DND-41 (cell line): Measurements from ENCODE around the gene SLC25A28.

Experiments used
- ATAC-seq: fragments of 200-7000 bp; cut with Tn5 transposase; 3 replicates; pipeline ENCODE4 v1.9.1; 2021; ENCODE audit warnings: low read depth; ENCODE audit not compliant: insufficient read depth
- DNase-seq: peaks from one replicate; pipeline ENCODE4 v3.0.0-alpha.2; 2020
- H2AFZ ChIP-seq: 2 replicates; pipeline ENCODE4 v1.6.0; 2012; ENCODE audit warnings: low read depth, low read length
- H3K27ac ChIP-seq: 2 replicates; pipeline ENCODE4 v1.5.1; 2012; ENCODE audit warnings: low read length, inconsistent platforms
- H3K27me3 ChIP-seq: fragments of 200-600 bp; sonication (generic); 2 replicates; pipeline ENCODE4 v1.6.0; 2012; ENCODE audit warnings: low read length, mild to moderate bottlenecking, inconsistent platforms; ENCODE audit not compliant: insufficient read depth, poor library complexity
- H3K36me3 ChIP-seq: 2 replicates; pipeline ENCODE4 v1.5.1; 2012; ENCODE audit warnings: low read length, inconsistent platforms; ENCODE audit not compliant: insufficient read depth
- H3K4me1 ChIP-seq: 2 replicates; pipeline ENCODE4 v1.5.1; 2012; ENCODE audit warnings: mild to moderate bottlenecking, low read length; ENCODE audit not compliant: insufficient read depth
- H3K4me2 ChIP-seq: 2 replicates; pipeline ENCODE4 v1.6.0; 2012; ENCODE audit warnings: mild to moderate bottlenecking, moderate library complexity, low read length, inconsistent platforms; ENCODE audit not compliant: insufficient read depth
- H3K4me3 ChIP-seq, 2 experiments: fragments of 200-600 bp in 1 of 2; shearing (Covaris generic) in 1 of 2; 2 replicates each; pipeline ENCODE4 v1.5.1; 2012 to 2016; ENCODE audit warnings: inconsistent platforms in 2 of 2, low read length in 2 of 2, mild to moderate bottlenecking in 2 of 2, low read depth in 1 of 2, moderate library complexity in 1 of 2
- H3K79me2 ChIP-seq: 2 replicates; pipeline ENCODE4 v1.6.0; 2012; ENCODE audit warnings: low read length, inconsistent platforms; ENCODE audit not compliant: insufficient read depth
- H3K9ac ChIP-seq: 2 replicates; pipeline ENCODE4 v1.6.0; 2012; ENCODE audit warnings: low read depth, mild to moderate bottlenecking, inconsistent platforms, low read length, moderate library complexity
- H3K9me3 ChIP-seq: 2 replicates; pipeline ENCODE4 v1.5.1; 2012; ENCODE audit warnings: low read length, moderate library complexity, mild to moderate bottlenecking, inconsistent platforms; ENCODE audit not compliant: insufficient read depth, severe bottlenecking
- H4K20me1 ChIP-seq: 2 replicates; pipeline ENCODE4 v1.6.0; 2012; ENCODE audit warnings: low read length; ENCODE audit not compliant: insufficient read depth
- EZH2 ChIP-seq: IDR thresholded peaks from 3 replicates; pipeline ENCODE4 v1.6.1; 2012; ENCODE audit warnings: borderline replicate concordance, low read depth, mild to moderate bottlenecking, moderate library complexity, low read length, inconsistent platforms; ENCODE audit not compliant: severe bottlenecking
- TF ChIP-seq, protein P1 (sequence below): IDR thresholded peaks from 2 replicates; pipeline ENCODE4 v1.5.1; 2012; ENCODE audit warnings: borderline replicate concordance, low read length, moderate library complexity, mild to moderate bottlenecking; ENCODE audit not compliant: poor library complexity, severe bottlenecking; ENCODE audit errors: extremely low read depth

SLC25A28 gene

DNA sequence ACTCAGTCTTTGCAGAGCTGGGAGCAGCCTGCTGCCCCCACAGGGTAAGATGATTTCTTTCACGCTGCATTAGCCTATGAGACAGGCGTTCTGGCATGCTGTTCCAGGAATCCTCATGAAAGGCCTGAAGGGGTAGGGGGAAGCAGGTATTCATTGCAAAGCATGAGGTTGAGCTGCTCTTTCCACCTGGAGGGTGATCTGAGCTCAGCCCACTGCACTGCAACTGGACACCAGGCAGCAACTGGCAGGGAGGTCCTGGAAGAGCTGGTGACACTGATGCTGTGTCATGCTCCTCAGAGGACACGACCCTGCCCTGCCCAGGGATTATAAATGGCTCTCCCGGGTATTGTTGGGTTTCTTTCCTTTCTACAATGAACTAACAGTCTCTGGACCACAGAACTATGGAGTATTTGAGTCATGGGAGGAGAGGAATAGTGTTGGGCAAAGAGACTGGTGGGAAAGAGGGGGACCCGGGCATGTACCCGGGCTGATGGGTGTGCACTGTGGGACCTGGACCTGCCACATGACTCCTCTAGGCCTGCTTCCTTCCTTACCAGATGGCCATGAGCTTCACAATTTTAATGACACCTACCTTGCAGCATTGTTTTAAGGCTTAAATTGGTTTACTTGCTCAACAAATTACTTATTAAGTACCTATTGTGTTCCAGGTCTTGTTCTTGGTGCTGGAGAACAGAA is 24.3 kb downstream of the SLC25A28 start:
- Histone ChIP-seq H3K79me2 (no peaks in the 10 kb centered on the region), H3K4me1 (no peaks in the 10 kb centered on the region), H4K20me1 (no peaks in the 10 kb centered on the region), H3K36me3 (no peaks in the 10 kb centered on the region), H3K4me2 (no peak overlapping the region), H3K9ac (no peak overlapping the region), H3K27ac (no peak overlapping the region), H2AFZ (no peak overlapping the region), H3K4me3 (no peak overlapping the region), H3K9me3 (no peaks in the 10 kb centered on the region), H3K27me3 (peaks cover 5% of the 10 kb centered on the region)
- ATAC-seq (no peak), DNase-seq (no peak)
- TF ChIP-seq, protein P1, sequence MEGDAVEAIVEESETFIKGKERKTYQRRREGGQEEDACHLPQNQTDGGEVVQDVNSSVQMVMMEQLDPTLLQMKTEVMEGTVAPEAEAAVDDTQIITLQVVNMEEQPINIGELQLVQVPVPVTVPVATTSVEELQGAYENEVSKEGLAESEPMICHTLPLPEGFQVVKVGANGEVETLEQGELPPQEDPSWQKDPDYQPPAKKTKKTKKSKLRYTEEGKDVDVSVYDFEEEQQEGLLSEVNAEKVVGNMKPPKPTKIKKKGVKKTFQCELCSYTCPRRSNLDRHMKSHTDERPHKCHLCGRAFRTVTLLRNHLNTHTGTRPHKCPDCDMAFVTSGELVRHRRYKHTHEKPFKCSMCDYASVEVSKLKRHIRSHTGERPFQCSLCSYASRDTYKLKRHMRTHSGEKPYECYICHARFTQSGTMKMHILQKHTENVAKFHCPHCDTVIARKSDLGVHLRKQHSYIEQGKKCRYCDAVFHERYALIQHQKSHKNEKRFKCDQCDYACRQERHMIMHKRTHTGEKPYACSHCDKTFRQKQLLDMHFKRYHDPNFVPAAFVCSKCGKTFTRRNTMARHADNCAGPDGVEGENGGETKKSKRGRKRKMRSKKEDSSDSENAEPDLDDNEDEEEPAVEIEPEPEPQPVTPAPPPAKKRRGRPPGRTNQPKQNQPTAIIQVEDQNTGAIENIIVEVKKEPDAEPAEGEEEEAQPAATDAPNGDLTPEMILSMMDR = no peak
- no peak for TF ChIP-seq EZH2

DNA sequence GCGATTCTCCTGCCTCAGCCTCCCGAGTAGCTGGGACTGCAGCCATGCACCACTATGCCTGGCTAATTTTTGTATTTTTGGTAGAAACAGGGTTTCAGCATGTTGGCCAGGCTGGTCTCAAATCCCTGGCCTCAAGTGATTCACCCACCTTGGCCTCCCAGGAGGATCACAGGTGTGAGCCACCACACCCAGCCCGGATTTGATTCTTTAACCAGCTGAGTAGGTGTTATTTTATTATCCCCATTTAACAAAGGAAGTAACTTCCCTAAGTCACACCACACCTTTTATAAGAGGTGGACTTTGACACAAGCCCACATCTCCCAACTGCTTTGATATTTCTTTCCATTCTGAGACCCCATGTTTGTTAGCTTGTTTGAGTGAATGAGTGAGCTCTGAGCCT is 25.0 kb downstream of the SLC25A28 start:
- TF ChIP-seq, protein P1 = no peak
- TF ChIP-seq EZH2 = no peak
- Histone ChIP-seq H3K36me3 (no peaks in the 10 kb centered on the region), H3K4me3 (no peak overlapping the region), H3K4me2 (no peak overlapping the region), H3K27ac (no peak overlapping the region), H3K9ac (no peak overlapping the region), H3K4me1 (no peaks in the 10 kb centered on the region), H3K79me2 (no peaks in the 10 kb centered on the region), H2AFZ (no peak overlapping the region), H4K20me1 (no peaks in the 10 kb centered on the region), H3K9me3 (no peaks in the 10 kb centered on the region), H3K27me3 (peaks cover 8% of the 10 kb centered on the region)
- no peak for ATAC-seq
- no peak for DNase-seq

DNA sequence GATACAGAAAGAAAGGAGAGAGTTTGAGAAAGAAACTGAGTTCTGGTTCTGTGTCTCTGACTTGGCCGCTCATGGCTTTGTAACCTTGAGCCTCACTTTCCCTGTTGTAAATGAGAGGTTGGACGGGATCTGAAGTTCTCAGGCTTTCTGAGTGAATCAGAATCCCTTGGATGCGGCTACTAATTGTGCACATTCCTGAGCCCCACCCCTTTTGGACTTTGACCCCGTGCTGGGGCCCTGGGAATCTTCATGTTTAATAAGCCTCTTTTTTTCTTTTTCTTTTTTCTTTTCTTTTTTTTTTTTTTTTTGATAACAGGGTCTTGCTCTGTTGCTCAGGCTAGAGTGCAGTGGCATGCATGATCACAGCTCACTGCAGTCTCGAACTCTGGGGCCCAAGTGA is 26.9 kb downstream of the SLC25A28 start:
- H3K4me2 ChIP-seq = no peak overlapping the region
- H3K4me3 ChIP-seq = no peak overlapping the region
- no peaks in the 10 kb centered on the region for H3K4me1 ChIP-seq
- ATAC-seq (no peak), DNase-seq (no peak)
- H3K27ac ChIP-seq = no peak overlapping the region
- no peaks in the 10 kb centered on the region for H4K20me1 ChIP-seq
- H3K36me3 ChIP-seq = no peaks in the 10 kb centered on the region
- no peaks in the 10 kb centered on the region for H3K9me3 ChIP-seq
- no peak overlapping the region for H3K9ac ChIP-seq
- no peaks in the 10 kb centered on the region for H3K79me2 ChIP-seq
- peaks cover 6% of the 10 kb centered on the region for H3K27me3 ChIP-seq
- TF ChIP-seq, protein P1 = no peak
- TF ChIP-seq EZH2 = no peak
- H2AFZ ChIP-seq = no peak overlapping the region
